Measurements from ENCODE around the gene GDAP1L1.

GRCh38 chr20:44204156-44204831 lies 42.8 kb upstream of the GDAP1L1 start:
- TF ChIP-seq CTCF (IDR thresholded peaks at IDR 0.05) (no peak), POLR2AphosphoS5 (IDR thresholded peaks at IDR 0.05) (peak; percentile 11 to 69 (median 32))

Measured in stomach (tissue), 4 donors.